HEK293 (cell line): ENCODE measurements around the gene COLQ.

Source experiments
- CTCF ChIA-PET: fragments of 350-600 bp; formaldehyde crosslinking; extraction: SDS; loops from one replicate; lab custom pipeline; 2021; ENCODE audit warnings: antibody characterized with exemption; lab: Yijun Ruan, JAX
- POLR2A ChIA-PET: fragments of 300-600 bp; formaldehyde crosslinking; extraction: SDS; loops from one replicate; lab custom pipeline; 2020; ENCODE audit warnings: antibody characterized with exemption, inconsistent platforms; lab: Yijun Ruan, JAX
- H3K27ac ChIP-seq: fragments of 200-500 bp; sonication (Bioruptor generic); 2 replicates; pipeline ENCODE4 v1.5.1; 2014; ENCODE audit warnings: low read depth, low read length, control low read depth, inconsistent platforms; ENCODE audit errors: extremely low read depth
- H3K36me3 ChIP-seq, 2 experiments: fragments of 200-500 bp in 1 of 2; sonication (Bioruptor generic) in 1 of 2; 1 replicate in 1 of 2; 2 replicates in 1 of 2; pipeline ENCODE4 v1.5.1; 2014 to 2017; ENCODE audit warnings: inconsistent platforms in 2 of 2, low read length in 2 of 2; ENCODE audit not compliant: control insufficient read depth in 2 of 2, insufficient read depth in 1 of 2
- H3K4me1 ChIP-seq: fragments of 200-500 bp; sonication (Bioruptor generic); 2 replicates; pipeline ENCODE4 v1.5.1; 2014; ENCODE audit warnings: mild to moderate bottlenecking, low read length, inconsistent platforms; ENCODE audit not compliant: control insufficient read depth, insufficient read depth
- H3K4me3 ChIP-seq: 2 replicates; pipeline ENCODE4 v1.5.1; 2011; ENCODE audit warnings: low read depth, mild to moderate bottlenecking, control low read depth, low read length, moderate library complexity
- H3K9me3 ChIP-seq: fragments of 200-500 bp; sonication (Bioruptor generic); 2 replicates; pipeline ENCODE4 v1.5.1; 2014; ENCODE audit warnings: low read depth, low read length, inconsistent platforms; ENCODE audit not compliant: control insufficient read depth, insufficient read depth
- GFI1B ChIP-seq: fragments of 450-650 bp; formaldehyde crosslinking; IDR thresholded peaks from 2 replicates; pipeline ENCODE4 v1.5.1; 2016; ENCODE audit warnings: missing biosample characterization, missing genetic modification characterization
- GLIS1 ChIP-seq: fragments of 450-650 bp; formaldehyde crosslinking; IDR thresholded peaks from 2 replicates; pipeline ENCODE4 v1.5.1; 2016; ENCODE audit warnings: missing biosample characterization, missing genetic modification characterization
- GLIS2 ChIP-seq: fragments of 450-650 bp; formaldehyde crosslinking; IDR thresholded peaks from 2 replicates; pipeline ENCODE4 v1.5.1; 2016; ENCODE audit warnings: missing biosample characterization, missing genetic modification characterization
- MZF1 ChIP-seq: fragments of 450-650 bp; formaldehyde crosslinking; IDR thresholded peaks from 2 replicates; pipeline ENCODE4 v1.5.1; 2017; ENCODE audit warnings: missing biosample characterization, missing genetic modification characterization, borderline replicate concordance
- OVOL3 ChIP-seq: fragments of 450-650 bp; formaldehyde crosslinking; IDR thresholded peaks from 2 replicates; pipeline ENCODE4 v1.5.1; 2016; ENCODE audit warnings: missing biosample characterization, missing genetic modification characterization
- SALL2 ChIP-seq: fragments of 450-650 bp; formaldehyde crosslinking; IDR thresholded peaks from 2 replicates; pipeline ENCODE4 v1.5.0; 2017; ENCODE audit warnings: missing biosample characterization, mild to moderate bottlenecking, missing genetic modification characterization, borderline replicate concordance
- SCRT2 ChIP-seq: fragments of 450-650 bp; formaldehyde crosslinking; IDR thresholded peaks from 2 replicates; pipeline ENCODE4 v1.5.1; 2016; ENCODE audit warnings: missing biosample characterization, missing genetic modification characterization
- SP3 ChIP-seq: fragments of 450-650 bp; formaldehyde crosslinking; IDR thresholded peaks from 2 replicates; pipeline ENCODE4 v1.5.1; 2016; ENCODE audit warnings: missing biosample characterization, missing genetic modification characterization
- ZFP41 ChIP-seq: fragments of 450-650 bp; formaldehyde crosslinking; IDR thresholded peaks from 2 replicates; pipeline ENCODE4 v1.5.1; 2016; ENCODE audit warnings: missing biosample characterization, missing genetic modification characterization, borderline replicate concordance
- ZNF23 ChIP-seq: fragments of 450-650 bp; formaldehyde crosslinking; IDR thresholded peaks from 2 replicates; pipeline ENCODE4 v1.5.1; 2016; ENCODE audit warnings: missing biosample characterization, missing genetic modification characterization, borderline replicate concordance
- ZNF239 ChIP-seq: fragments of 450-650 bp; formaldehyde crosslinking; IDR thresholded peaks from 2 replicates; pipeline ENCODE4 v1.5.1; 2016; ENCODE audit warnings: missing biosample characterization, missing genetic modification characterization
- ZNF366 ChIP-seq: fragments of 450-650 bp; formaldehyde crosslinking; conservative IDR thresholded peaks from 2 replicates; pipeline ENCODE4 v1.5.1; 2016; ENCODE audit warnings: missing biosample characterization, missing genetic modification characterization
- ZNF404 ChIP-seq: fragments of 450-650 bp; formaldehyde crosslinking; IDR thresholded peaks from 2 replicates; pipeline ENCODE4 v1.5.1; 2017; ENCODE audit warnings: missing biosample characterization, missing genetic modification characterization
- ZNF501 ChIP-seq: fragments of 450-650 bp; formaldehyde crosslinking; IDR thresholded peaks from 2 replicates; pipeline ENCODE4 v1.5.1; 2016; ENCODE audit warnings: missing biosample characterization, missing genetic modification characterization
- ZNF529 ChIP-seq: fragments of 450-650 bp; formaldehyde crosslinking; IDR thresholded peaks from 2 replicates; pipeline ENCODE4 v1.5.1; 2017; ENCODE audit warnings: missing genetic modification characterization, missing biosample characterization; ENCODE audit not compliant: insufficient replicate concordance
- ZNF701 ChIP-seq: fragments of 450-650 bp; formaldehyde crosslinking; IDR thresholded peaks from 2 replicates; pipeline ENCODE4 v1.5.1; 2016; ENCODE audit warnings: missing biosample characterization, missing genetic modification characterization
- ZNF792 ChIP-seq: fragments of 450-650 bp; formaldehyde crosslinking; IDR thresholded peaks from 2 replicates; pipeline ENCODE4 v1.5.1; 2016; ENCODE audit warnings: missing biosample characterization, missing genetic modification characterization
- ZXDB ChIP-seq: fragments of 450-650 bp; formaldehyde crosslinking; IDR thresholded peaks from 2 replicates; pipeline ENCODE4 v1.5.1; 2016; ENCODE audit warnings: missing biosample characterization, missing genetic modification characterization
- TF ChIP-seq, protein P1 (sequence below): fragments of 450-650 bp; formaldehyde crosslinking; IDR thresholded peaks from 2 replicates; pipeline ENCODE4 v1.5.1; 2016; ENCODE audit warnings: missing biosample characterization, missing genetic modification characterization, low read depth
- TF ChIP-seq, protein P2 (sequence below): fragments of 450-650 bp; formaldehyde crosslinking; IDR thresholded peaks from 2 replicates; pipeline ENCODE4 v1.5.1; 2016; ENCODE audit warnings: missing biosample characterization, missing genetic modification characterization, low read depth
- TF ChIP-seq, protein P3 (sequence below): fragments of 450-650 bp; formaldehyde crosslinking; IDR thresholded peaks from 2 replicates; pipeline ENCODE4 v1.5.1; 2016; ENCODE audit warnings: missing biosample characterization, missing genetic modification characterization
- TF ChIP-seq, protein P4 (sequence below): fragments of 450-650 bp; formaldehyde crosslinking; IDR thresholded peaks from 2 replicates; pipeline ENCODE4 v1.5.1; 2017; ENCODE audit warnings: missing biosample characterization, missing genetic modification characterization
- TF ChIP-seq, protein P5 (sequence below): fragments of 450-650 bp; formaldehyde crosslinking; IDR thresholded peaks from 2 replicates; pipeline ENCODE4 v1.5.1; 2016; ENCODE audit warnings: missing biosample characterization, missing genetic modification characterization
- TF ChIP-seq, protein P6 (sequence below): fragments of 450-650 bp; formaldehyde crosslinking; IDR thresholded peaks from 2 replicates; pipeline ENCODE4 v1.5.1; 2016; ENCODE audit warnings: missing biosample characterization, missing genetic modification characterization

Gene COLQ

DNA sequence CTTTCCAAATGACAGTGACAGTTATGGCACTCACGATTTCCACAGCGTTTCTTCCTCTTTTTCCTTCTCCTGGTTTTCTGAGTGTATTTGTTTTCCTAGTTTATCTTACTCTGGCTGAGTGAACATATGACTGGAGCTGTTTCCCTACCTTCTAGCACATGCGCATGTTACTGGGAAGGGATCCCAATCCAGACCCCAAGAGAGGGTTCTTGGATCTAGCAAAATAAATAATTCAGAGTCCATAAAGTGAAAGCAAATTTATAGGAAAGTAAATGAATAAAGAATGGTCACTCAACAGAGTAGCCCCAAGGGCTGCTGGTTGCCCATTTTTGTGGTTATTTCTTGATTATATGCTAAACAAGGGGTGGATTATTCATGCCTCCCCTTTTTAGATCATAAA is 118.0 kb downstream of the COLQ start (continued):
- no peak for TF ChIP-seq ZXDB (tag by site-specific recombination)
- no peak for TF ChIP-seq GLIS2
- no peak for TF ChIP-seq GFI1B (tag by site-specific recombination)
- TF ChIP-seq, protein P1, sequence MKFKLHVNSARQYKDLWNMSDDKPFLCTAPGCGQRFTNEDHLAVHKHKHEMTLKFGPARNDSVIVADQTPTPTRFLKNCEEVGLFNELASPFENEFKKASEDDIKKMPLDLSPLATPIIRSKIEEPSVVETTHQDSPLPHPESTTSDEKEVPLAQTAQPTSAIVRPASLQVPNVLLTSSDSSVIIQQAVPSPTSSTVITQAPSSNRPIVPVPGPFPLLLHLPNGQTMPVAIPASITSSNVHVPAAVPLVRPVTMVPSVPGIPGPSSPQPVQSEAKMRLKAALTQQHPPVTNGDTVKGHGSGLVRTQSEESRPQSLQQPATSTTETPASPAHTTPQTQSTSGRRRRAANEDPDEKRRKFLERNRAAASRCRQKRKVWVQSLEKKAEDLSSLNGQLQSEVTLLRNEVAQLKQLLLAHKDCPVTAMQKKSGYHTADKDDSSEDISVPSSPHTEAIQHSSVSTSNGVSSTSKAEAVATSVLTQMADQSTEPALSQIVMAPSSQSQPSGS (tag by site-specific recombination) = no peak
- TF ChIP-seq, protein P2, sequence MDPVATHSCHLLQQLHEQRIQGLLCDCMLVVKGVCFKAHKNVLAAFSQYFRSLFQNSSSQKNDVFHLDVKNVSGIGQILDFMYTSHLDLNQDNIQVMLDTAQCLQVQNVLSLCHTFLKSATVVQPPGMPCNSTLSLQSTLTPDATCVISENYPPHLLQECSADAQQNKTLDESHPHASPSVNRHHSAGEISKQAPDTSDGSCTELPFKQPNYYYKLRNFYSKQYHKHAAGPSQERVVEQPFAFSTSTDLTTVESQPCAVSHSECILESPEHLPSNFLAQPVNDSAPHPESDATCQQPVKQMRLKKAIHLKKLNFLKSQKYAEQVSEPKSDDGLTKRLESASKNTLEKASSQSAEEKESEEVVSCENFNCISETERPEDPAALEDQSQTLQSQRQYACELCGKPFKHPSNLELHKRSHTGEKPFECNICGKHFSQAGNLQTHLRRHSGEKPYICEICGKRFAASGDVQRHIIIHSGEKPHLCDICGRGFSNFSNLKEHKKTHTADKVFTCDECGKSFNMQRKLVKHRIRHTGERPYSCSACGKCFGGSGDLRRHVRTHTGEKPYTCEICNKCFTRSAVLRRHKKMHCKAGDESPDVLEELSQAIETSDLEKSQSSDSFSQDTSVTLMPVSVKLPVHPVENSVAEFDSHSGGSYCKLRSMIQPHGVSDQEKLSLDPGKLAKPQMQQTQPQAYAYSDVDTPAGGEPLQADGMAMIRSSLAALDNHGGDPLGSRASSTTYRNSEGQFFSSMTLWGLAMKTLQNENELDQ (tag by site-specific recombination) = no peak

DNA sequence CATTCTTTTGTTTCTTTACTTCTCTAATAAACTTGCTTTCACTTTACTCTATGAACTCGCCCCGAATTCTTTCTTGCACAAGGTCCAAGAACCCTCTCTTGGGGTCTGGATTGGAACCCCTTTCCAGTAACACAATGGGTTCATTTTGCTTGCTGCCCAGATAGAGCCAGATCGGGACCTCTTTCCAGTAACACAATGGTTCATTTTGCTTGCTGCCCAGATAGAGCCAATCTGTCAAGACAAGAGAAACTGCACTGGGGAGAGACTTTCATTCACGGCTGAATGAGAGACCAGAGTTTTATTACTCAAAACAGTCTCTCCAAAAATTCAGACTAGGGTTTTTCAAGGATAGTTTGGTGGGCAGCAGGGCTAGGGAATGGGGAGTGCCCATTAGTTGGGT is 119.6 kb downstream of the COLQ start:
- Histone ChIP-seq H3K4me3 (no peak overlapping the region), H3K27ac (no peak overlapping the region), H3K9me3 (no peaks in the 10 kb centered on the region), H3K36me3 (peaks cover 0 to 3% of the 10 kb centered on the region in 2 experiments; a peak in 2 of 3 replicates), H3K4me1 (no peaks in the 10 kb centered on the region)
- ChIA-PET POLR2A (no interaction called here), CTCF (interaction anchor here (4.3 kb wide), 1 partner anchor 134 kb away, joined by 109 read pairs; no protein-coding TSS in a partner anchor)
- TF ChIP-seq ZNF23 (tag by site-specific recombination) = no peak
- TF ChIP-seq ZFP41 (tag by site-specific recombination) = no peak
- TF ChIP-seq OVOL3 (tag by site-specific recombination) = no peak
- no peak for TF ChIP-seq SCRT2 (tag by site-specific recombination)
- TF ChIP-seq ZNF529 (tag by site-specific recombination) = no peak
- TF ChIP-seq ZNF404 = no peak
- TF ChIP-seq SP3 (tag by site-specific recombination) = no peak
- TF ChIP-seq ZNF366 (tag by site-specific recombination) = no peak
- TF ChIP-seq ZNF701 (tag by site-specific recombination) = no peak
- TF ChIP-seq MZF1 (tag by site-specific recombination) = no peak
- no peak for TF ChIP-seq ZNF239 (tag by site-specific recombination)
- TF ChIP-seq, protein P3, sequence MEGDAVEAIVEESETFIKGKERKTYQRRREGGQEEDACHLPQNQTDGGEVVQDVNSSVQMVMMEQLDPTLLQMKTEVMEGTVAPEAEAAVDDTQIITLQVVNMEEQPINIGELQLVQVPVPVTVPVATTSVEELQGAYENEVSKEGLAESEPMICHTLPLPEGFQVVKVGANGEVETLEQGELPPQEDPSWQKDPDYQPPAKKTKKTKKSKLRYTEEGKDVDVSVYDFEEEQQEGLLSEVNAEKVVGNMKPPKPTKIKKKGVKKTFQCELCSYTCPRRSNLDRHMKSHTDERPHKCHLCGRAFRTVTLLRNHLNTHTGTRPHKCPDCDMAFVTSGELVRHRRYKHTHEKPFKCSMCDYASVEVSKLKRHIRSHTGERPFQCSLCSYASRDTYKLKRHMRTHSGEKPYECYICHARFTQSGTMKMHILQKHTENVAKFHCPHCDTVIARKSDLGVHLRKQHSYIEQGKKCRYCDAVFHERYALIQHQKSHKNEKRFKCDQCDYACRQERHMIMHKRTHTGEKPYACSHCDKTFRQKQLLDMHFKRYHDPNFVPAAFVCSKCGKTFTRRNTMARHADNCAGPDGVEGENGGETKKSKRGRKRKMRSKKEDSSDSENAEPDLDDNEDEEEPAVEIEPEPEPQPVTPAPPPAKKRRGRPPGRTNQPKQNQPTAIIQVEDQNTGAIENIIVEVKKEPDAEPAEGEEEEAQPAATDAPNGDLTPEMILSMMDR (tag by site-specific recombination) = no peak
- no peak for TF ChIP-seq GLIS1 (tag by site-specific recombination)
- TF ChIP-seq, protein P4, sequence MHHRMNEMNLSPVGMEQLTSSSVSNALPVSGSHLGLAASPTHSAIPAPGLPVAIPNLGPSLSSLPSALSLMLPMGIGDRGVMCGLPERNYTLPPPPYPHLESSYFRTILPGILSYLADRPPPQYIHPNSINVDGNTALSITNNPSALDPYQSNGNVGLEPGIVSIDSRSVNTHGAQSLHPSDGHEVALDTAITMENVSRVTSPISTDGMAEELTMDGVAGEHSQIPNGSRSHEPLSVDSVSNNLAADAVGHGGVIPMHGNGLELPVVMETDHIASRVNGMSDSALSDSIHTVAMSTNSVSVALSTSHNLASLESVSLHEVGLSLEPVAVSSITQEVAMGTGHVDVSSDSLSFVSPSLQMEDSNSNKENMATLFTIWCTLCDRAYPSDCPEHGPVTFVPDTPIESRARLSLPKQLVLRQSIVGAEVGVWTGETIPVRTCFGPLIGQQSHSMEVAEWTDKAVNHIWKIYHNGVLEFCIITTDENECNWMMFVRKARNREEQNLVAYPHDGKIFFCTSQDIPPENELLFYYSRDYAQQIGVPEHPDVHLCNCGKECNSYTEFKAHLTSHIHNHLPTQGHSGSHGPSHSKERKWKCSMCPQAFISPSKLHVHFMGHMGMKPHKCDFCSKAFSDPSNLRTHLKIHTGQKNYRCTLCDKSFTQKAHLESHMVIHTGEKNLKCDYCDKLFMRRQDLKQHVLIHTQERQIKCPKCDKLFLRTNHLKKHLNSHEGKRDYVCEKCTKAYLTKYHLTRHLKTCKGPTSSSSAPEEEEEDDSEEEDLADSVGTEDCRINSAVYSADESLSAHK (tag by site-specific recombination) = no peak
- TF ChIP-seq, protein P5, sequence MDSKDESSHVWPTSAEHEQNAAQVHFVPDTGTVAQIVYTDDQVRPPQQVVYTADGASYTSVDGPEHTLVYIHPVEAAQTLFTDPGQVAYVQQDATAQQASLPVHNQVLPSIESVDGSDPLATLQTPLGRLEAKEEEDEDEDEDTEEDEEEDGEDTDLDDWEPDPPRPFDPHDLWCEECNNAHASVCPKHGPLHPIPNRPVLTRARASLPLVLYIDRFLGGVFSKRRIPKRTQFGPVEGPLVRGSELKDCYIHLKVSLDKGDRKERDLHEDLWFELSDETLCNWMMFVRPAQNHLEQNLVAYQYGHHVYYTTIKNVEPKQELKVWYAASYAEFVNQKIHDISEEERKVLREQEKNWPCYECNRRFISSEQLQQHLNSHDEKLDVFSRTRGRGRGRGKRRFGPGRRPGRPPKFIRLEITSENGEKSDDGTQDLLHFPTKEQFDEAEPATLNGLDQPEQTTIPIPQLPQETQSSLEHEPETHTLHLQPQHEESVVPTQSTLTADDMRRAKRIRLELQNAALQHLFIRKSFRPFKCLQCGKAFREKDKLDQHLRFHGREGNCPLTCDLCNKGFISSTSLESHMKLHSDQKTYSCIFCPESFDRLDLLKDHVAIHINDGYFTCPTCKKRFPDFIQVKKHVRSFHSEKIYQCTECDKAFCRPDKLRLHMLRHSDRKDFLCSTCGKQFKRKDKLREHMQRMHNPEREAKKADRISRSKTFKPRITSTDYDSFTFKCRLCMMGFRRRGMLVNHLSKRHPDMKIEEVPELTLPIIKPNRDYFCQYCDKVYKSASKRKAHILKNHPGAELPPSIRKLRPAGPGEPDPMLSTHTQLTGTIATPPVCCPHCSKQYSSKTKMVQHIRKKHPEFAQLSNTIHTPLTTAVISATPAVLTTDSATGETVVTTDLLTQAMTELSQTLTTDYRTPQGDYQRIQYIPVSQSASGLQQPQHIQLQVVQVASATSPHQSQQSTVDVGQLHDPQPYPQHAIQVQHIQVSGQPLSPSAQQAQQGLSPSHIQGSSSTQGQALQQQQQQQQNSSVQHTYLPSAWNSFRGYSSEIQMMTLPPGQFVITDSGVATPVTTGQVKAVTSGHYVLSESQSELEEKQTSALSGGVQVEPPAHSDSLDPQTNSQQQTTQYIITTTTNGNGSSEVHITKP = no peak
- no peak for TF ChIP-seq SALL2 (tag by site-specific recombination)
- TF ChIP-seq ZNF792 = no peak
- TF ChIP-seq ZNF501 (tag by site-specific recombination) = no peak
- TF ChIP-seq, protein P6, sequence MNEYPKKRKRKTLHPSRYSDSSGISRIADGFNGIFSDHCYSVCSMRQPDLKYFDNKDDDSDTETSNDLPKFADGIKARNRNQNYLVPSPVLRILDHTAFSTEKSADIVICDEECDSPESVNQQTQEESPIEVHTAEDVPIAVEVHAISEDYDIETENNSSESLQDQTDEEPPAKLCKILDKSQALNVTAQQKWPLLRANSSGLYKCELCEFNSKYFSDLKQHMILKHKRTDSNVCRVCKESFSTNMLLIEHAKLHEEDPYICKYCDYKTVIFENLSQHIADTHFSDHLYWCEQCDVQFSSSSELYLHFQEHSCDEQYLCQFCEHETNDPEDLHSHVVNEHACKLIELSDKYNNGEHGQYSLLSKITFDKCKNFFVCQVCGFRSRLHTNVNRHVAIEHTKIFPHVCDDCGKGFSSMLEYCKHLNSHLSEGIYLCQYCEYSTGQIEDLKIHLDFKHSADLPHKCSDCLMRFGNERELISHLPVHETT (tag by site-specific recombination) = no peak
